ENCODE results near the gene SLC15A3. TPM values are rescaled to one million over a fixed set of nuclear protein-coding genes. Genes with fewer than 3 reads are reported as not detected.

Gene SLC15A3
- polyA plus RNA-seq, 3 donors: 27.1 to 121 (median 35.0) TPM

DNA sequence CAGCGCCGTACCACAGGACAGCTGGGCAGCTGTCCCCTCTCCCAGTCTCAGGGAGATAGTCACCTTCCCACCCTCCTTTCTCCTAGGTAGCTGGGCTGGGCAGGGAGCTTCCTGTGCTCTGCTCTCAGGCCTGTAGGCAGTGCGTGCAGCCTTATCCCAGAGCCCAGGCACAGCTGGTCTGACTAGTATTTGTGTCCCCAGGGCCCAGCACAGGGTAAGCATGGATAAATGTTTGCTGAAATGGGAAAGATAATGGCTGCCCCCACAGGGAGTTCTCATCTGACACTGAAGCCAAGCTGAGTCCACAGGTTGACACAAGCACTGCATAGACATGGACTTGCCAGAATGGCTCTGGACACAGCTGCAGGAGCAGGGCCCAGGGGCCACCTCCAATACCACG, 9.8 kb downstream of the SLC15A3 start:
- H3K27ac Mint-ChIP-seq: no peak overlapping the region
- no peak for TF ChIP-seq CTCF (IDR thresholded peaks at IDR 0.05)

GRCh38 chr11:60941371-60942119, 10.4 kb downstream of the SLC15A3 start:
- peaks cover 0 to 4% (median 0%) of the 10 kb centered on the region in 7 donors for H3K9me3 Mint-ChIP-seq
- H3K27me3 Mint-ChIP-seq (ENCODE audit: low read depth in 3 of 3): peaks cover 4 to 7% (median 6%) of the 10 kb centered on the region in 3 donors
- peaks cover 98 to 100% of the 10 kb centered on the region in 2 donors for H3K36me3 Mint-ChIP-seq
- H3K27ac Mint-ChIP-seq: no peak overlapping the region
- no peak overlapping the region for H3K27ac ChIP-seq (ENCODE audit: low read depth in 1 of 2, low read length in 2 of 2)
- H3K4me2 ChIP-seq (replicated peaks; ENCODE audit: extremely low read depth, low read length, poor library complexity, severe bottlenecking): no peak overlapping the region
- peaks cover 95 to 100% of the 10 kb centered on the region in 2 donors for H3K36me3 ChIP-seq (replicated peaks in 1 of 2; ENCODE audit: control insufficient read depth in 1 of 2, insufficient read depth in 2 of 2, low read length in 2 of 2)
- H3K9me3 ChIP-seq (replicated peaks in 1 of 2; ENCODE audit: control insufficient read depth in 1 of 2, insufficient read depth in 1 of 2, low read length in 2 of 2): no peaks in the 10 kb centered on the region
- intact Hi-C loops (cut with micrococcal nuclease): no loop called here
- no peak for TF ChIP-seq CTCF (IDR thresholded peaks at IDR 0.05)
- peaks cover 24% of the 10 kb centered on the region for H3K79me2 ChIP-seq (ENCODE audit: insufficient read depth, low read length)
- no peaks in the 10 kb centered on the region for H3K27me3 ChIP-seq (ENCODE audit: control insufficient read depth in 2 of 2, insufficient read depth in 2 of 2, low read length in 2 of 2)
- peaks cover 100% of the 10 kb centered on the region for H4K20me1 ChIP-seq (ENCODE audit: insufficient read depth, low read length)
- no peak overlapping the region for H3K4me3 Mint-ChIP-seq
- peaks cover 4 to 16% of the 10 kb centered on the region in 2 donors for H3K4me1 ChIP-seq (ENCODE audit: control insufficient read depth in 1 of 2, insufficient read depth in 2 of 2, low read length in 2 of 2)
- no peak for DNase-seq
- WGBS (ENCODE audit: insufficient coverage): no CpG with 5 or more reads among the region's 6 CpGs
- H3K4me1 Mint-ChIP-seq: peaks cover 23% of the 10 kb centered on the region
- H3K4me3 ChIP-seq (replicated peaks in 1 of 3; ENCODE audit: low read depth in 2 of 3, low read length in 3 of 3): no peak overlapping the region
- H3K9ac ChIP-seq (ENCODE audit: insufficient read depth, low read length, poor library complexity, severe bottlenecking): no peak overlapping the region
- H2AFZ ChIP-seq (ENCODE audit: insufficient read depth, low read depth, low read length, poor library complexity, severe bottlenecking): no peak overlapping the region

More for the DNA sequence above, 9.8 kb downstream of the SLC15A3 start:
- no peak for DNase-seq
- Histone ChIP-seq H2AFZ (ENCODE audit: insufficient read depth, low read depth, low read length, poor library complexity, severe bottlenecking) (no peak overlapping the region), H3K27me3 (ENCODE audit: control insufficient read depth in 2 of 2, insufficient read depth in 2 of 2, low read length in 2 of 2) (no peaks in the 10 kb centered on the region), H3K36me3 (replicated peaks in 1 of 2; ENCODE audit: control insufficient read depth in 1 of 2, insufficient read depth in 2 of 2, low read length in 2 of 2) (peaks cover 92 to 100% of the 10 kb centered on the region in 2 donors), H3K4me2 (replicated peaks; ENCODE audit: extremely low read depth, low read length, poor library complexity, severe bottlenecking) (no peak overlapping the region), H4K20me1 (ENCODE audit: insufficient read depth, low read length) (peaks cover 100% of the 10 kb centered on the region), H3K79me2 (ENCODE audit: insufficient read depth, low read length) (peaks cover 26% of the 10 kb centered on the region), H3K27ac (ENCODE audit: low read depth in 1 of 2, low read length in 2 of 2) (no peak overlapping the region), H3K4me3 (replicated peaks in 1 of 3; ENCODE audit: low read depth in 2 of 3, low read length in 3 of 3) (no peak overlapping the region), H3K9me3 (replicated peaks in 1 of 2; ENCODE audit: control insufficient read depth in 1 of 2, insufficient read depth in 1 of 2, low read length in 2 of 2) (no peaks in the 10 kb centered on the region), H3K9ac (ENCODE audit: insufficient read depth, low read length, poor library complexity, severe bottlenecking) (no peak overlapping the region), H3K4me1 (ENCODE audit: control insufficient read depth in 1 of 2, insufficient read depth in 2 of 2, low read length in 2 of 2) (peaks cover 6 to 22% of the 10 kb centered on the region in 2 donors)
- Mint-ChIP-seq H3K4me3 (no peak overlapping the region), H3K9me3 (peaks cover 0 to 5% (median 0%) of the 10 kb centered on the region in 7 donors), H3K36me3 (peaks cover 97 to 100% of the 10 kb centered on the region in 2 donors), H3K27me3 (ENCODE audit: low read depth in 3 of 3) (peaks cover 4 to 6% (median 6%) of the 10 kb centered on the region in 3 donors), H3K4me1 (peaks cover 27% of the 10 kb centered on the region)
- WGBS (ENCODE audit: insufficient coverage): no CpG with 5 or more reads among the region's 4 CpGs
- intact Hi-C loops (cut with micrococcal nuclease): no loop called here

All from CD14-positive monocyte (primary cell).